Transverse colon (tissue), 4 donors: Measurements from ENCODE around the gene OR1S2. TPM values are rescaled to one million over a fixed set of nuclear protein-coding genes. Genes with fewer than 3 reads are reported as not detected.

ENCODE experiments used
- DNase-seq: peaks from one replicate; pipeline ENCODE4 v3.0.0-alpha.2; 2019
- H3K27ac ChIP-seq, 4 donors: fragments of 200-600 bp; sonication (generic); 2 replicates each; pipeline ENCODE4 v1.5.1; 2016 to 2018; ENCODE audit warnings: inconsistent platforms in 4 of 4
- H3K27me3 ChIP-seq: fragments of 200-600 bp; sonication (generic); 2 replicates; pipeline ENCODE4 v1.5.1; 2017; ENCODE audit warnings: inconsistent platforms
- H3K36me3 ChIP-seq, 4 donors: fragments of 200-600 bp; sonication (generic); 2 replicates each; pipeline ENCODE4 v1.5.1; 2017 to 2019; ENCODE audit warnings: inconsistent platforms in 4 of 4
- H3K4me1 ChIP-seq, 4 donors: fragments of 200-600 bp; sonication (generic); 2 replicates each; pipeline ENCODE4 v1.5.1; 2017 to 2020; ENCODE audit warnings: inconsistent platforms in 4 of 4
- H3K4me3 ChIP-seq, 4 donors: fragments of 200-600 bp; sonication (generic); 1 replicate in 1 of 4; 2 replicates in 3 of 4; pipeline versions ENCODE4 v1.5.1 to v1.6.1; 2017 to 2019; ENCODE audit warnings: inconsistent platforms in 4 of 4
- H3K9me3 ChIP-seq, 2 donors: fragments of 200-600 bp; sonication (generic); 2 replicates each; pipeline ENCODE4 v1.5.1; 2017 to 2019; ENCODE audit warnings: inconsistent platforms in 2 of 2
- EP300 ChIP-seq: sonication (generic); formaldehyde crosslinking; IDR thresholded peaks from one replicate; pipeline ENCODE4 v1.6.1; 2017; ENCODE audit warnings: antibody characterized with exemption, low read depth
- POLR2A ChIP-seq: fragments of 450-650 bp; IDR thresholded peaks from one replicate; pipeline ENCODE4 v1.6.1; 2016; ENCODE audit warnings: antibody characterized with exemption, mild to moderate bottlenecking, moderate library complexity
- POLR2AphosphoS5 ChIP-seq, 3 donors: sonication (generic); formaldehyde crosslinking; IDR thresholded peaks; one replicate each; pipeline ENCODE4 v1.6.1; 2016; ENCODE audit warnings: antibody characterized with exemption in 3 of 3
- WGBS, 2 donors: methylation state at CpG; one replicate each; pipeline ENCODE4 v1.1.5; 2018; ENCODE audit warnings: low coverage in 1 of 2; 5-methylcytosine and 5-hydroxymethylcytosine counted together
- in situ Hi-C, 4 donors: fragments of 200-750 bp; cut with MboI; loops; one replicate each; pipeline versions ENCODE4 v1.15.0 to v1.15.1; 2017; ENCODE audit warnings: low sequenced_read_pairs in 3 of 4, low pct_ligation_motif_present in 1 of 4, low pct_unique_long_range_greater_than_20kb in 1 of 4
- intact Hi-C: fragments of 100-400 bp; cut with DNase I; formaldehyde crosslinking; loops from one replicate; pipeline ENCODE4 v1.15.1; 2023; ENCODE audit warnings: low total_unique reads
- total RNA-seq, 4 donors: library from RNA; depleted of rRNA; stranded (reverse); fragments of >200 nt; gene quantifications; one replicate each; pipeline ENCODE4 v1.1.0, GENCODE V29; 2016
- TF ChIP-seq, protein P1 (sequence below), 5 experiments: fragments of 200-600 bp in 3 of 5; fragments of 450-650 bp in 2 of 5; sonication (generic) in 3 of 5; IDR thresholded peaks; 1 replicate in 2 of 5; 2 replicates in 3 of 5; pipeline ENCODE4 v1.5.1; 2016 to 2017; ENCODE audit warnings: antibody characterized with exemption in 5 of 5, inconsistent platforms in 3 of 5, mild to moderate bottlenecking in 2 of 5, moderate library complexity in 1 of 5

Gene OR1S2
- total RNA-seq, 4 donors from 2014 or later: not detected

DNA sequence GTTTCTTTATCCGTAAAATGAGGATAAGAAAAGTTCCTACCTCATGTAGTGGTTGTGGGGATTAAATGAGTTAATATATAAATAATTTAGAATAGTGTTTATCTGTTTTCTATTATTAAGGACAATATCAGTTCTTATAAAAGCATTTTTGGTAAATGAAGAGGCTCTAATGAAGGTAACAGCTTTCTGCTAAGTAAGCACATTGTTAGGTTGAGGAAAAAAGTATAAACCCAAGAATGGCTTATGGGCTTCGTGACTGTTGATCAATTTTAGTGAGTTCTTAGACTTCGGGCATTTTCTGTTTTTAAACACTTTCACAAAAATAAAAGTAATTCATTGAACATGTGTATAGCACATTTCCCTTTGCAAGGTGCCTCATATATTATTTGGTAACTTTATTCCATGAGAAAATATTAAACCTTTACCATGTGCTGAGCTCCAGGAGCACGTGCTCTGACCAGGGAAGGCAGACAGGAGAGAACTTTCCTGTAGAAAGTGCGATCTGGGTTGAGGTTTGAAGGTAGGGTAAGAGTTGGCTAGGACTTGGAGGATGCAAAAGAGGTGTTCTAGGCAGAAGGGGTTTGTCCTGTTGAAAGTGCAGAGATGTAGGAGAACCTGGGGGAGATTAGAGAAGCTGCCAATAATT is 26.4 kb downstream of the OR1S2 start:
- no peaks in the 10 kb centered on the region for H3K9me3 ChIP-seq
- in situ Hi-C loops (no loop called here), intact Hi-C loops (no loop called here)
- WGBS, 2 donors: 74 to 82% methylated on average over 4 to 5 of the region's 5 CpGs
- DNase-seq: no peak
- no peak overlapping the region for H3K27ac ChIP-seq
- H3K4me3 ChIP-seq: no peak overlapping the region
- no peaks in the 10 kb centered on the region for H3K36me3 ChIP-seq
- H3K27me3 ChIP-seq: no peaks in the 10 kb centered on the region
- H3K4me1 ChIP-seq: no peaks in the 10 kb centered on the region
- no peak for TF ChIP-seq EP300
- TF ChIP-seq, protein P1, sequence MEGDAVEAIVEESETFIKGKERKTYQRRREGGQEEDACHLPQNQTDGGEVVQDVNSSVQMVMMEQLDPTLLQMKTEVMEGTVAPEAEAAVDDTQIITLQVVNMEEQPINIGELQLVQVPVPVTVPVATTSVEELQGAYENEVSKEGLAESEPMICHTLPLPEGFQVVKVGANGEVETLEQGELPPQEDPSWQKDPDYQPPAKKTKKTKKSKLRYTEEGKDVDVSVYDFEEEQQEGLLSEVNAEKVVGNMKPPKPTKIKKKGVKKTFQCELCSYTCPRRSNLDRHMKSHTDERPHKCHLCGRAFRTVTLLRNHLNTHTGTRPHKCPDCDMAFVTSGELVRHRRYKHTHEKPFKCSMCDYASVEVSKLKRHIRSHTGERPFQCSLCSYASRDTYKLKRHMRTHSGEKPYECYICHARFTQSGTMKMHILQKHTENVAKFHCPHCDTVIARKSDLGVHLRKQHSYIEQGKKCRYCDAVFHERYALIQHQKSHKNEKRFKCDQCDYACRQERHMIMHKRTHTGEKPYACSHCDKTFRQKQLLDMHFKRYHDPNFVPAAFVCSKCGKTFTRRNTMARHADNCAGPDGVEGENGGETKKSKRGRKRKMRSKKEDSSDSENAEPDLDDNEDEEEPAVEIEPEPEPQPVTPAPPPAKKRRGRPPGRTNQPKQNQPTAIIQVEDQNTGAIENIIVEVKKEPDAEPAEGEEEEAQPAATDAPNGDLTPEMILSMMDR (IDR thresholded peaks at IDR 0.05): no peak
- no peak for TF ChIP-seq POLR2AphosphoS5 (IDR thresholded peaks at IDR 0.05)
- no peak for TF ChIP-seq POLR2A

DNA sequence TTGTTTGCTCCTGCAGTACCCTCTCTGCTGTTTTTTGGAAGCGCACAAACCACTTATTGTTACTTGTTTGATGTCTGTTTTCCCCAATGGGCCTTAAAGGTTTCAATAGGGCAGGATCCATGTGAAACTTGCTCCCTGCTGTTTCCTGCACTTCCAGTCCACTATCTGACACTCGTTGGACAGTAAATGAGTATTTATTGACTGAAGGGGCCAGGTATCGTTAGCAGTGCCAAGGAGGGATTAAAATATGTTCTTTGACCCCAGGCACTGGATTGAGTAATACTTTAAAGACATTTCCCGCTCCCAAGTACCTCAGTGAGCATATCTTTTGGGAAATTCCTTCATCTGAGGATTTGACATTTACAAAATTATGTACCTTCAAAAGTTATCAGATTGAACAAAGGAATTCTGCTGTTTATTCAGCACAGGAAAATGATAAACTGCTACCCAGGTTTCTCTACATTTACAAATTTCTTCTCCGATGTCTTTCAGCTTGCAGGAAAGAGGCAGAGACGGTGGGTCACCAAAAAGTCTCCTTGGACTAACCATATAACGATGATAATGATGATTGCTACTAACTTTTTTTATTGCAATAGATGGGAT is 38.3 kb downstream of the OR1S2 start:
- TF ChIP-seq POLR2AphosphoS5 (IDR thresholded peaks at IDR 0.05) (peak in 1 of 3 donors; percentile 47), POLR2A (no peak)
- H3K4me3 ChIP-seq: no peak overlapping the region
- intact Hi-C loops: no loop called here
- in situ Hi-C loops: loop anchor here in 1 of 4 donors (25.0 kb wide), 1 partner anchor 97 kb away; the partner anchor contains the start of gene OR10W1
- H3K27ac ChIP-seq: peak overlapping the region in 2 of 4 donors; percentile 25 to 43
- H3K36me3 ChIP-seq: no peaks in the 10 kb centered on the region
- H3K4me1 ChIP-seq: peaks cover 0 to 27% (median 6%) of the 10 kb centered on the region in 4 donors
- WGBS, 2 donors: 38 to 39% methylated on average over 7 of the region's 7 CpGs
- H3K27me3 ChIP-seq: no peaks in the 10 kb centered on the region
- DNase-seq: peak; percentile 23
- H3K9me3 ChIP-seq: no peaks in the 10 kb centered on the region

DNA sequence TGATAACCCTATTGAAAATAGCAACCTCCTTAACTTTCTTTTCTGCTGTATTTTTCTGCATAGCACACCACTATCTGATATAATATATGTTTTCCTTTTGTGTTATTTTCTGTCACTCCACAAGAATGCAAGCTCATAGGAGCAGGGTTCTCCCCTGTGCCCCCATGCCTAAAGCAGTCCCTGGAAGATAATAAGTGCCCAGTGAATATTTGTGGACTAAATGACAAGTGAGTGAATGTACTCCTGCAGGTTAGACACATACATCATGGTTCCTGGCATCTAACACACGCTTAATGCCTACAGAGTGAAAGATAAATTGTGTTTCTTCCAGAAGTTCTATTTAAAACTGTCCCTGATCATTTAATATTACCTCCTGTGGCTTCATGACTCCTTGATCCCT is 39.0 kb downstream of the OR1S2 start:
- in situ Hi-C loops: loop anchor here in 1 of 4 donors (25.0 kb wide), 1 partner anchor 97 kb away; the partner anchor contains the start of gene OR10W1
- 0 to 30% methylated on average over 1 of the region's 1 CpG for WGBS, 2 donors
- peak overlapping the region in 2 of 4 donors; percentile 25 to 43 for H3K27ac ChIP-seq
- intact Hi-C loops: no loop called here
- no peak for DNase-seq
- no peak for TF ChIP-seq POLR2A
- TF ChIP-seq POLR2AphosphoS5 (IDR thresholded peaks at IDR 0.05): no peak
- TF ChIP-seq, protein P1 (IDR thresholded peaks at IDR 0.05): no peak
- TF ChIP-seq EP300: no peak
- no peaks in the 10 kb centered on the region for H3K9me3 ChIP-seq
- H3K27me3 ChIP-seq: no peaks in the 10 kb centered on the region
- H3K4me3 ChIP-seq: no peak overlapping the region
- peaks cover 0 to 27% (median 6%) of the 10 kb centered on the region in 4 donors for H3K4me1 ChIP-seq
- H3K36me3 ChIP-seq: no peaks in the 10 kb centered on the region

DNA sequence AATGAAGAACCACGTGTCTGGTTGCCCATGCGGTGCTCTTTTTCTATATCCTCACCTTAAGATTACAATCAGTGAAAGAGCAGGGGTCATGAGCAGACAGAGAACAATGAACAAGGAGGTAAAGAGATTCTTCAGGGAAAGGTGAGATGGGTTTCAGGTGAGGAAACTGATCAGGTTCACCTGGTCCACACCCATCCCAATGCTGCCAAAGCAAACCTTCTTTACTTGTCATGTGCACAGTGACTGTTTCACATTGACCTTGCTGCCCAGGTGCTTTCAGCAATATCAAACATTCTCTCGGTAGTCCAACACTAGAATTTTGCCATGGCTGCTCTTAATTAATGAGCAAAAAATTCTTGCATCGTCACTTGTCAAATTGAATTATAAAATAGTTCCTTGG is 39.6 kb downstream of the OR1S2 start:
- H3K4me3 ChIP-seq: no peak overlapping the region
- no peak for DNase-seq
- H3K27me3 ChIP-seq: no peaks in the 10 kb centered on the region
- peak overlapping the region in 2 of 4 donors; percentile 25 to 43 for H3K27ac ChIP-seq
- TF ChIP-seq EP300 (no peak), POLR2A (no peak), POLR2AphosphoS5 (IDR thresholded peaks at IDR 0.05) (no peak)
- TF ChIP-seq, protein P1 (IDR thresholded peaks at IDR 0.05): no peak
- H3K36me3 ChIP-seq: no peaks in the 10 kb centered on the region
- WGBS, 2 donors: 46 to 55% methylated on average over 4 of the region's 4 CpGs
- H3K4me1 ChIP-seq: peaks cover 0 to 27% (median 6%) of the 10 kb centered on the region in 4 donors
- H3K9me3 ChIP-seq: no peaks in the 10 kb centered on the region
- intact Hi-C loops: no loop called here
- in situ Hi-C loops: loop anchor here in 1 of 4 donors (25.0 kb wide), 1 partner anchor 98 kb away; the partner anchor contains the start of gene OR10W1

Other genes with a start within 250 kb of the OR1S2 start
- gene OR9Q1, start 180.3 kb downstream of the OR1S2 start, total RNA-seq: not detected
- not detected for gene OR6Q1, start 173.2 kb downstream of the OR1S2 start, total RNA-seq
- gene OR9I1, start 78.6 kb downstream of the OR1S2 start, total RNA-seq: not detected
- gene OR9Q2, start 15.1 kb downstream of the OR1S2 start, total RNA-seq: not detected
- gene OR1S1, start 8.6 kb upstream of the OR1S2 start, total RNA-seq: not detected
- gene OR10Q1, start 24.8 kb upstream of the OR1S2 start, total RNA-seq: not detected
- gene OR10W1, start 64.1 kb upstream of the OR1S2 start, total RNA-seq: not detected
- gene OR5B17, start 154.9 kb upstream of the OR1S2 start, total RNA-seq: not detected
- gene OR5B3, start 202.7 kb upstream of the OR1S2 start, total RNA-seq: not detected
- not detected for gene OR5B2, start 224.0 kb upstream of the OR1S2 start, total RNA-seq
- not detected for gene OR5B12, start 238.1 kb upstream of the OR1S2 start, total RNA-seq